Glutamatergic neuron (in vitro differentiated cells): ENCODE data around the gene UROD. TPM values are rescaled to one million over a fixed set of nuclear protein-coding genes. Genes with fewer than 3 reads are reported as not detected.

Source experiments
- DNase-seq: peaks from one replicate; pipeline ENCODE4 v3.0.0; 2022
- H3K27ac Mint-ChIP-seq: one replicate; pipeline ENCODE4 v1.8.0; 2020; ENCODE audit warnings: mild to moderate bottlenecking, mixed read lengths, inconsistent platforms; ENCODE audit not compliant: unreplicated experiment
- H3K27me3 Mint-ChIP-seq: one replicate; pipeline ENCODE4 v1.8.0; 2020; ENCODE audit warnings: mild to moderate bottlenecking, moderate library complexity, mixed read lengths, inconsistent platforms; ENCODE audit not compliant: unreplicated experiment
- H3K36me3 Mint-ChIP-seq: one replicate; pipeline ENCODE4 v1.8.0; 2020; ENCODE audit warnings: mild to moderate bottlenecking, mixed read lengths, inconsistent platforms; ENCODE audit not compliant: unreplicated experiment
- H3K4me1 Mint-ChIP-seq: one replicate; pipeline ENCODE4 v1.8.0; 2020; ENCODE audit warnings: mild to moderate bottlenecking, low read depth, mixed read lengths, inconsistent platforms; ENCODE audit not compliant: unreplicated experiment
- H3K4me3 Mint-ChIP-seq: one replicate; pipeline ENCODE4 v1.8.0; 2020; ENCODE audit warnings: mild to moderate bottlenecking, mixed read lengths, inconsistent platforms; ENCODE audit not compliant: unreplicated experiment
- H3K9me3 Mint-ChIP-seq: one replicate; pipeline ENCODE4 v1.8.0; 2020; ENCODE audit warnings: mild to moderate bottlenecking, moderate library complexity, mixed read lengths, inconsistent platforms; ENCODE audit not compliant: unreplicated experiment
- long read RNA-seq: library from polyadenylated mRNA; unstranded; transcript quantifications from one replicate; pipeline ENCODE4 v2.0.0, GENCODE V29; 2020; ENCODE audit not compliant: unreplicated experiment
- total RNA-seq: library from RNA; stranded (reverse); fragmentation: NEBNext Ultra II Directional; extraction: Animal tissue kit (Norgen Biotek cat#: 25700); gene quantifications from one replicate; pipeline ENCODE4 v1.2.1, GENCODE V29; 2021; ENCODE audit not compliant: unreplicated experiment
- TF ChIP-seq, protein P1 (sequence below): fragments of 200-600 bp; sonication (generic); IDR thresholded peaks from one replicate; pipeline ENCODE4 v1.5.0; 2021; ENCODE audit not compliant: partially characterized antibody, unreplicated experiment

The UROD gene
- 90.4 TPM for total RNA-seq
- long read RNA-seq, transcript UROD-201 (10 exons, 1,300 nt), result major isoform, 78 of 123 reads
- long read RNA-seq, partial matches to known transcripts, result 7 of 123 reads
- long read RNA-seq, other reads (novel, unspliced or antisense), result 36 of 123 reads

DNA sequence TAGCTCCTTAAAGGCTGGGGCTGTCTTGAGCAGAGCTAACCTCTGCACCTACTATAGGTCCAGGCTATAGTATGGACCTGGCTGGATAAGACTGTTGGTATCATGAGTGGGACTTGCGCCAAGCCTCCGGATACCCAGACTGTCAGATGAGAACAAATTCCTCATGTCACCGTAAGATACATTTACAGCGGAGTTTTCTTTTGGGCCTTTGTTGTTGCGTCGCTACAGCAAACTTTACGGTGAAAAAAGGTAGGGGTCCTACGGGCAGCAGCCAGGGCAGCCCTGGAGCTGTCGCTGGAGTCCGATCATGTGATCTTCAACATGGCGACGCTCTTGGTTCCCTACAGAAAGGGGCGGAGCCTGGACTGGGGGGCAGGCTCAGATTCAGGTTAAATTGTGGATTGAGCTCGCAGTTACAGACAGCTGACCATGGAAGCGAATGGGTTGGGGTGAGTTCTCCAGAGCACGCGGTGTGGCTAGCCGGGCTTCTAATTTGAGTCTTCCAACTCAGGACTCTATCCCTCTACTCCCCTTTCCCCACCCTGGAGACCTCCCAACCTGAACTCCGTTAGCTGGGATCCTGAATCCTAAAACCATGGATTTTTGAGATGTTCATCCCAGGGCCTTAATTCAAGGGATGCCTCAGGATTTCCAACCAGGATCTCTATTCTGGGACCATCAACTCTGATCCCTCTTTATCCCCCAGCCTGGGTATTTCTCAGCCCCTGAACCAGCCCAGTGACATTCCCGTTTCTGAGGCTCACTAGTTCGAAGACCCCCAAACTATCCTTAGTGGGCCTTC, at the start of gene UROD:
UROD (plus strand) TSS at position 418 of the 802 bp plus-strand sequence; CDS start at position 430, 12 bp downstream.
- Mint-ChIP-seq H3K4me1 (peaks cover 29% of the 10 kb centered on the region), H3K27me3 (peaks cover 13% of the 10 kb centered on the region), H3K27ac (peak within 1 kb of the TSS; percentile 89), H3K36me3 (no peaks in the 10 kb centered on the region), H3K9me3 (peaks cover 13% of the 10 kb centered on the region), H3K4me3 (peak within 1 kb of the TSS; percentile 82)
- TF ChIP-seq, protein P1, sequence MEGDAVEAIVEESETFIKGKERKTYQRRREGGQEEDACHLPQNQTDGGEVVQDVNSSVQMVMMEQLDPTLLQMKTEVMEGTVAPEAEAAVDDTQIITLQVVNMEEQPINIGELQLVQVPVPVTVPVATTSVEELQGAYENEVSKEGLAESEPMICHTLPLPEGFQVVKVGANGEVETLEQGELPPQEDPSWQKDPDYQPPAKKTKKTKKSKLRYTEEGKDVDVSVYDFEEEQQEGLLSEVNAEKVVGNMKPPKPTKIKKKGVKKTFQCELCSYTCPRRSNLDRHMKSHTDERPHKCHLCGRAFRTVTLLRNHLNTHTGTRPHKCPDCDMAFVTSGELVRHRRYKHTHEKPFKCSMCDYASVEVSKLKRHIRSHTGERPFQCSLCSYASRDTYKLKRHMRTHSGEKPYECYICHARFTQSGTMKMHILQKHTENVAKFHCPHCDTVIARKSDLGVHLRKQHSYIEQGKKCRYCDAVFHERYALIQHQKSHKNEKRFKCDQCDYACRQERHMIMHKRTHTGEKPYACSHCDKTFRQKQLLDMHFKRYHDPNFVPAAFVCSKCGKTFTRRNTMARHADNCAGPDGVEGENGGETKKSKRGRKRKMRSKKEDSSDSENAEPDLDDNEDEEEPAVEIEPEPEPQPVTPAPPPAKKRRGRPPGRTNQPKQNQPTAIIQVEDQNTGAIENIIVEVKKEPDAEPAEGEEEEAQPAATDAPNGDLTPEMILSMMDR, result no peak
- peak; percentile 91 for DNase-seq

- Mint-ChIP-seq H3K4me1 (no peaks in the 10 kb centered on the region), H3K9me3 (no peaks in the 10 kb centered on the region), H3K27me3 (no peaks in the 10 kb centered on the region)
Measured at GRCh38 chr1:44962729-44963128, 49.3 kb upstream of the UROD start.

GRCh38 chr1:44964396-44964795, 47.7 kb upstream of the UROD start:
- H3K27ac Mint-ChIP-seq, result no peak overlapping the region

More at GRCh38 chr1:44962729-44963128, 49.3 kb upstream of the UROD start:
- DNase-seq, result no peak
- TF ChIP-seq, protein P1, result no peak
- Mint-ChIP-seq H3K36me3 (no peaks in the 10 kb centered on the region), H3K27ac (no peak overlapping the region), H3K4me3 (no peak overlapping the region)

GRCh38 chr1:44970317-44970716, 41.7 kb upstream of the UROD start:
- no peak for DNase-seq
- Mint-ChIP-seq H3K9me3 (no peaks in the 10 kb centered on the region), H3K27me3 (no peaks in the 10 kb centered on the region), H3K4me3 (no peak overlapping the region), H3K36me3 (no peaks in the 10 kb centered on the region), H3K27ac (no peak overlapping the region), H3K4me1 (no peaks in the 10 kb centered on the region)
- TF ChIP-seq, protein P1, result no peak

More at GRCh38 chr1:44964396-44964795, 47.7 kb upstream of the UROD start:
- no peak for DNase-seq
- no peaks in the 10 kb centered on the region for H3K36me3 Mint-ChIP-seq
- TF ChIP-seq, protein P1, result no peak
- H3K9me3 Mint-ChIP-seq, result no peaks in the 10 kb centered on the region
- no peak overlapping the region for H3K4me3 Mint-ChIP-seq
- no peaks in the 10 kb centered on the region for H3K27me3 Mint-ChIP-seq
- no peaks in the 10 kb centered on the region for H3K4me1 Mint-ChIP-seq

DNA sequence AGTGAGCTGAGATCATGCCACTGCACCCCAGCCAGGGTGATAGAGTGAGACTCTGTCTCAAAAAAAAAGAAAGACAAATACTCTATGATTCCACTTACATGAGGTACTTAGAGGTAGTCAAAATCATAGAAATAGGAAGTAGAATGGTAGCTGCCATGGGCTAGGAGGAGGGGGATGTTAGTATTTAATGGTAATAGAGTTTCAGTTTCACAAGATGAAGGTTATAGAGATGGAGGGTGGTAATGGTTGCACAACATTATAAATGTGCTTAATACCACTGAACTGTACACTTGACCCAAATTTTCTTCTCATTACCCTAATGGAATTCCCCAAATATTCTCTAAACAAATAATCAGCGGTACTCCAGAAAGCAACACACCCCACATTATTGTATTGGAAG, 38.4 kb upstream of the UROD start:
- peaks cover 2% of the 10 kb centered on the region for H3K9me3 Mint-ChIP-seq
- no peaks in the 10 kb centered on the region for H3K27me3 Mint-ChIP-seq
- H3K4me3 Mint-ChIP-seq, result no peak overlapping the region
- no peaks in the 10 kb centered on the region for H3K4me1 Mint-ChIP-seq
- peaks cover 18% of the 10 kb centered on the region for H3K36me3 Mint-ChIP-seq
- TF ChIP-seq, protein P1, result no peak
- DNase-seq, result no peak
- H3K27ac Mint-ChIP-seq, result peak overlapping the region; percentile 44
